GM12873 (cell line): Measurements from ENCODE around the gene LRBA.

Source experiments
- TF ChIP-seq, protein P1 (sequence below): IDR thresholded peaks from 2 replicates; pipeline ENCODE4 v1.5.1; 2012; ENCODE audit warnings: low read depth, mild to moderate bottlenecking, moderate library complexity, low read length, control low read depth; ENCODE audit not compliant: insufficient read depth; ENCODE audit errors: missing control alignments

LRBA gene

DNA sequence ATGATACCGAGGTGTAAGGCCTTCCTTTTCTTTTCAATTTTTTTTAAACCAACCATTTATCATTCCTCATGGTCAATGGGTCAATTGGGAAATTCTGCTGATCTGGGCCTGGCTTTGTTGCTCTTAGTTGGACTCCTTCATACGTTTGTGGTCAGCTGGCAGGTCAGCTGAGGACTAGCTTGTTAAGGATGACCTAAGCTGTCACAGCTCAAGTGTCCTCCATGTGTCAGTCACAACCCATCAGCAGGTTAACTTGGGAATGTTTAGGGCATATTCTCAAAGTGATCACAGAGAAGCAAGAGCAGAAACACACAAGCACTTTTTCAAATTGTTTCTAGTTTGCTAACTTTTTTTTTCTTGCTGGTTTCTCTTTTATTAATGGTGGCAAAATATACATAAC, 550.6 kb downstream of the LRBA start:
- TF ChIP-seq, protein P1, sequence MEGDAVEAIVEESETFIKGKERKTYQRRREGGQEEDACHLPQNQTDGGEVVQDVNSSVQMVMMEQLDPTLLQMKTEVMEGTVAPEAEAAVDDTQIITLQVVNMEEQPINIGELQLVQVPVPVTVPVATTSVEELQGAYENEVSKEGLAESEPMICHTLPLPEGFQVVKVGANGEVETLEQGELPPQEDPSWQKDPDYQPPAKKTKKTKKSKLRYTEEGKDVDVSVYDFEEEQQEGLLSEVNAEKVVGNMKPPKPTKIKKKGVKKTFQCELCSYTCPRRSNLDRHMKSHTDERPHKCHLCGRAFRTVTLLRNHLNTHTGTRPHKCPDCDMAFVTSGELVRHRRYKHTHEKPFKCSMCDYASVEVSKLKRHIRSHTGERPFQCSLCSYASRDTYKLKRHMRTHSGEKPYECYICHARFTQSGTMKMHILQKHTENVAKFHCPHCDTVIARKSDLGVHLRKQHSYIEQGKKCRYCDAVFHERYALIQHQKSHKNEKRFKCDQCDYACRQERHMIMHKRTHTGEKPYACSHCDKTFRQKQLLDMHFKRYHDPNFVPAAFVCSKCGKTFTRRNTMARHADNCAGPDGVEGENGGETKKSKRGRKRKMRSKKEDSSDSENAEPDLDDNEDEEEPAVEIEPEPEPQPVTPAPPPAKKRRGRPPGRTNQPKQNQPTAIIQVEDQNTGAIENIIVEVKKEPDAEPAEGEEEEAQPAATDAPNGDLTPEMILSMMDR: no peak

DNA sequence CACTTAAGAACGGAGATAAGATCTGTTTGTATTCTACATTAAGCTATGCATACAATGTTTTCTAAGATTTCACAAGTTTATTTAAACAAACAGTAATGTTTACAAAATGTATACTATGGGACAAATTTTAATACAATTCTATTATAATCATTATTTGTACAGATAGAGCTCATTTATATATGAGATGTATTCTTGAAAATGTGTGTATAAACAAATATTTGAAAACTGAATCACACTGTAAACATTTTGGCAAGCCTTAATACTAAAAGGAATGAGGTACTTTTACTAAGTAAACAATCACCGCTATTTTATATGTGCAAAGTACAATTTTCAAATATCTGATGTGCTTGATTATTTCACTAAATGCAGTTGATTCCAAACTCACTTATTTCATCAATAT, 552.3 kb downstream of the LRBA start:
- TF ChIP-seq, protein P1: no peak

DNA sequence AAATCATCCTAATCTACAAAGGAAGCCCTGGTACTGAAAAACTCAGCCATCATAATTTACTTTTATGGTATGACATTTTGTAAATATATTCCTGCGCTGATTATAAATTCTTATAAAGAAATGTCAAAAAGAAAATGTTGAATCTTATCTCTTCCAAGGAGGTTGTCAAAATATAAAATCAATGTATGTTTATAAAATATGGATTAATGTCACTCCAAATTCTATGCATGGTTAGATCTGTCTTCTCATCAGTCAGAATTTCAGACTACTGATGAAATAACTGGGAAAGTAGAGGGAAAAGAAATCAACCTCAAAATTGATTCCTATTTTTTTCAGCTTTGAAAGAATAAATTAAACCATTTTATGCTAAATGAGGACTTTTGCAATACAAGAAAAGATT, 553.1 kb downstream of the LRBA start:
- TF ChIP-seq, protein P1: no peak

DNA sequence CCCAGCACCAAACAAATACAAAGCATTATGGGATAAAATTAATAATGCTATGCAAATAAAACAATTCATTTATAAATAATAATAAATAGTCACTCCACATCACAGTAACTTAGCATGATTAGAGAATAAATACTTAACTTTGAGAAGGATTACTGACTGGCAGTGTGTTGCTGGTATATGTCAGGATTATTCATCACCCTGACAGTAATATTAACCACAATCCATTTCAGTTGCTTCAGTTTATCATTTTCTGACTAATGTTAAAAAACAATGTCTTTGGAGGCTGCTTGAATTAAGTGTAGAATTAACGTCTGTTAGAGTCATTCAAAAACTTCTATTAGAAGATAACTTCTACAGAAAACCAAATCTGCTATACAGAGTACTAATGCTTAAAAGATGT, 557.3 kb downstream of the LRBA start:
- TF ChIP-seq, protein P1: no peak

DNA sequence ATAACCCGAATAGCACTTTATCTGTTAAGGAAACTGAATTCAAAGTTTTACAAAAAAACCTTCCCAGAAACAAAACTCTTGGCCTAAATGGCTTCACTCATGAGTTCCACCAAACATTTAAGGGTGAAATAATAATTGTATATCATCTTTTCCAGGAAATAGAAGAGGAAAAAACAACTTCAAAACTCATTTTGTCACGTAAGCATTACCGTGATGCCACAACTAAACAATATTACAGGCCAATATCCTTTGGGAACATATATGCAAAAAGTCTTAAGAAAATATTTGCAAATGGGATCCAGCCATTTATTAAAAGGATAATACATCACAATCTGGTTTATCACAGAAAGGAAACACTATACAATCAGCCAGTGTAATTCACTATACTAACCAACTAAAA, 563.2 kb downstream of the LRBA start:
- TF ChIP-seq, protein P1: no peak

DNA sequence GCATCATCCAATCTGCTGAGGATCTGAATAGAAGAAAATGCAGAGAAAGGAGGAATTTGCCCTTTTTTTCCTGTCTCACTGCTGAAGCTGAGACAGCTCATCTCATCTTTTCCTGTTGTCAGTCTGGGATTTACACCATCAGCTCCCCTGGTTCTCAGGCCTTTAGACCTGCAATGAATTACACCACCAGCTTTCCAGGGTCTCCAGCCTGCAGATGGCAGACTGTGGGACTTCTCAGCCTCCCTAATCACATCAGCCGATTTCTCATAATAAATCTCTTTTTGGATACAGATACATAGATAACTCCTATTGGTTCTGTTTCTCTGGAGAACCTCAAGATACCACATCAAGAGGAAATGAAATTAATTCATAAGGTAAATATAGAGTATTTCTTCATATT, 567.7 kb downstream of the LRBA start:
- TF ChIP-seq, protein P1: no peak

DNA sequence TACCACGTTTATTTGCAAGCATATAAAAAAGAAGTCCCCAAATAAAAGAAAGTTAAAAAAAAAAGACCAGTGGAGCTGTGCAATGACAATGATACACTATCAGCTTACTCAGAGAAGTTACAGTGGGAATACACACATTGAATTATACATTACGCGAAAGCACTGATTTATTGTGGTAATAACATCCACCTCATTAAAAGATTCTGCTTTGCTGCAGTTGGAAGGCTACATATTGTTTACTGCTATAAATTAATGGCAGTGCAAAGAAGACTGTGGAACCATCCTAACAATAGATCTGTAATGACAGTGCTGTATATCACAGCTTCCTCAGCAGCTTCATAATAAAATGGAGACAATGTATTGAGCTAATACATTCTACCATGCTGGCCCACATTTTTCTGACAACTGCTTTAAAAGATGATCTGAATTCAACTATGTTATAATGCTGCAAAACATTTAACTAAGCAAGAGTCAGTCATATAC, 575.6 kb downstream of the LRBA start:
- TF ChIP-seq, protein P1: no peak
